ENCODE data around the gene OR2AE1.
"Not testable (repeated sequence)": the region's sequence is repeated elsewhere in the genome, so short reads cannot be mapped to it uniquely, and the experiment has no call there.

OR2AE1 gene

GRCh38 chr7:99894738-99895137, 17.9 kb upstream of the OR2AE1 start:
- ChIA-PET POLR2A (no interaction called here), CTCF (interaction anchor here (0.6 to 1.0 kb wide), 2 partner anchors 19 to 55 kb away, joined by 3 read pairs; no protein-coding TSS in a partner anchor)
- DNase-seq (ENCODE audit: low read depth, low spot score) = no peak
- TF ChIP-seq, protein P1, sequence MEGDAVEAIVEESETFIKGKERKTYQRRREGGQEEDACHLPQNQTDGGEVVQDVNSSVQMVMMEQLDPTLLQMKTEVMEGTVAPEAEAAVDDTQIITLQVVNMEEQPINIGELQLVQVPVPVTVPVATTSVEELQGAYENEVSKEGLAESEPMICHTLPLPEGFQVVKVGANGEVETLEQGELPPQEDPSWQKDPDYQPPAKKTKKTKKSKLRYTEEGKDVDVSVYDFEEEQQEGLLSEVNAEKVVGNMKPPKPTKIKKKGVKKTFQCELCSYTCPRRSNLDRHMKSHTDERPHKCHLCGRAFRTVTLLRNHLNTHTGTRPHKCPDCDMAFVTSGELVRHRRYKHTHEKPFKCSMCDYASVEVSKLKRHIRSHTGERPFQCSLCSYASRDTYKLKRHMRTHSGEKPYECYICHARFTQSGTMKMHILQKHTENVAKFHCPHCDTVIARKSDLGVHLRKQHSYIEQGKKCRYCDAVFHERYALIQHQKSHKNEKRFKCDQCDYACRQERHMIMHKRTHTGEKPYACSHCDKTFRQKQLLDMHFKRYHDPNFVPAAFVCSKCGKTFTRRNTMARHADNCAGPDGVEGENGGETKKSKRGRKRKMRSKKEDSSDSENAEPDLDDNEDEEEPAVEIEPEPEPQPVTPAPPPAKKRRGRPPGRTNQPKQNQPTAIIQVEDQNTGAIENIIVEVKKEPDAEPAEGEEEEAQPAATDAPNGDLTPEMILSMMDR (IDR thresholded peaks at IDR 0.05; ENCODE audit: insufficient read depth, low read length, missing control alignments) = no peak
- no peak overlapping the region for H3K4me3 ChIP-seq (ENCODE audit: low read depth, low read length)

- no peak overlapping the region for H3K4me3 ChIP-seq (ENCODE audit: low read depth, low read length)
- ChIA-PET CTCF (no interaction called here), POLR2A (no interaction called here)
- TF ChIP-seq, protein P1 (IDR thresholded peaks at IDR 0.05; ENCODE audit: insufficient read depth, low read length, missing control alignments) = no peak
- DNase-seq (ENCODE audit: low read depth, low spot score) = no peak
Measured at GRCh38 chr7:99893280-99893679, 16.4 kb upstream of the OR2AE1 start.

DNA sequence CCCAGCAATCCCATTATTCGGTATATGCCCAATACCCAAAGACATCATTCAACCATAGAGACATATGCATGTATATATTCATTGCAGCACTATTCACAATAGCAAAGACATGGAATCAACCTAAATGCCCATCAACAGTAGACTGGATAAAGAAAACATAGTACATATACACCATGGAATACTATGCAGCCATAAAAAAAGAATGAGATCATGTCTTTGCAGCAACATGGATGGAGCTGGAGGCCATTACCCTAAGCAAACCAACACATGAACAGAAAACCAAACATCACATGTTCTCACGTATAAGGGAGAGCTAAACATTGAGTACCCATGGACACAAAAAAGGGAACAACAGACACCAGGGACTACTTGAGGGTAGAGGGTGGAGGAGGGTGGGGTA, 13.5 kb upstream of the OR2AE1 start:
- H3K4me3 ChIP-seq (ENCODE audit: low read depth, low read length); DNase-seq (ENCODE audit: low read depth, low spot score); CTCF ChIA-PET: not testable (repeated sequence)
- POLR2A ChIA-PET = interaction anchor here (0.7 kb wide), 1 partner anchor 73 kb away, joined by 3 read pairs; no protein-coding TSS in a partner anchor

- H3K4me3 ChIP-seq (ENCODE audit: low read depth, low read length); CTCF ChIA-PET; DNase-seq (ENCODE audit: low read depth, low spot score); POLR2A ChIA-PET: not testable (repeated sequence)
Measured at GRCh38 chr7:99888366-99888765, 11.5 kb upstream of the OR2AE1 start.

DNA sequence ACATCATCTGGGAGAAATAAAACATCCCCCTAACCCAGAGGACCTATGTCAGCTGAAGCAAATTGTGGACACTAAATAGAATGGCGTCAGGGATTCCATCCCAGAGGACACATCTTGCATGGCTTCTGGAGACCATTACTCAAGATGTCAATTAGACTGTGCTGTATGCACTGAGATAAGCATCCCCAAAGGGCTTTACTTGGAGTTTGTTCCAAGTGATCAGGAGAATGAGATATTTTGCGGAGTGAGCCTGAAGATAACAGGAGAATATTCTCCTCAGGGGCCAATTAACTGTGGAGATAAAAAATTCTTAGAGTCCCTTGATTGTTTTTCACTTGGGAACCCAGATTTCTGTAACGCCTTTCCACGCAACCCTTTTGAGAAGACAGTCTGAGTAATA, 4.5 kb upstream of the OR2AE1 start:
- no peak overlapping the region for H3K4me3 ChIP-seq (ENCODE audit: low read depth, low read length)
- TF ChIP-seq, protein P1 (IDR thresholded peaks at IDR 0.05; ENCODE audit: insufficient read depth, low read length, missing control alignments) = no peak
- CTCF ChIA-PET = no interaction called here
- POLR2A ChIA-PET = no interaction called here
- DNase-seq (ENCODE audit: low read depth, low spot score) = no peak

- no peak for DNase-seq (ENCODE audit: low read depth, low spot score)
- ChIA-PET CTCF (no interaction called here), POLR2A (no interaction called here)
- no peak overlapping the region for H3K4me3 ChIP-seq (ENCODE audit: low read depth, low read length)
- TF ChIP-seq, protein P1 (IDR thresholded peaks at IDR 0.05; ENCODE audit: insufficient read depth, low read length, missing control alignments) = no peak
Measured at GRCh38 chr7:99876491-99876890, 342 bp downstream of the OR2AE1 start.

DNA sequence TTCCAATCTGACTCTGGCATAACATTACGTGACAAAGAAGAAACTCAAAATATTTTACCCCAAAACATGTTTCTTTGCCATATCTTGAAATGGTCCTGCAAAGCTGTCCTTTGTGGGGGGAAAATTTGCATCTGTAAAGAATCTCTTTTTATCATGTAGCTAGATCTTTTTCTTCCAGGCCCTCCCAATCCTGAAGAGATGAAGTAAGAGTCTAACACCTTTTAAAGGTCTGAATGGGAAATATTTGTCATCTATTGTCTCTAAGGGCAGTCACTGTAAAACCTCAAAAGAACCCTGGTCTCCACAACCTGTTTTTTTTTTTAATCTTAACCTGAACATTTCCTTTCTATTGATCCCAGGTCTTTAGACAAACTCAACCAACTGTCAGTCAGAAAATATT, 8.6 kb downstream of the OR2AE1 start:
- TF ChIP-seq, protein P1 (IDR thresholded peaks at IDR 0.05; ENCODE audit: insufficient read depth, low read length, missing control alignments) = no peak
- CTCF ChIA-PET = no interaction called here
- no peak for DNase-seq (ENCODE audit: low read depth, low spot score)
- H3K4me3 ChIP-seq (ENCODE audit: low read depth, low read length) = no peak overlapping the region
- POLR2A ChIA-PET = no interaction called here

GRCh38 chr7:99867477-99867876, 9.4 kb downstream of the OR2AE1 start:
- CTCF ChIA-PET; DNase-seq (ENCODE audit: low read depth, low spot score); POLR2A ChIA-PET; H3K4me3 ChIP-seq (ENCODE audit: low read depth, low read length): not testable (repeated sequence)
